ENCODE results near the gene CCDC187. TPM values are rescaled to one million over a fixed set of nuclear protein-coding genes. Genes with fewer than 3 reads are reported as not detected.
A peak's percentile ranks its signal among the peaks of the same experiment; 100 is the strongest.

Gene CCDC187
- total RNA-seq, 1 experiment from 2014 or later, result 2.7 TPM

DNA sequence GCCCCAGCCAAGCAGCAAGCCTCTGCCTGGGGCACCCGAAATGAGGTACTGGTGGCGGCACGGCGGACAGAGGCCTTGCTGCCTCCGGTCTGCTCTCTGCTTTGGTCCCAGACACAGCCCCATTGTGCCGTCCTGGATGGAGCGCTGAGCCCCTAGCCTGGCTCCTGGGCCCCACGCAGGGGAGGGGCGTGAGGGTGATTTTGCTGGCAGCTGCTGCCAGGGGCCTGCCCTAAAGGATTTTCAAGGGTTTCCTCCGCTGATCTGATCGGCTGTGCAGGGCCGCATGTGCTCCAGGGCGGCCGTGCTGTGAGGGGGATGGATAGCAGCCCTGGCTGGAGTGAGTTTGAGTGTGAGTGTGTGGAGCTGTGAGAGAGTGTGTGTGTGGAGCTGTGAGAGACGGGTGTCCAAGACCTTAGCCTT, 24.7 kb upstream of the CCDC187 start:
- no peaks in the 10 kb centered on the region for H3K9me2 ChIP-seq (ENCODE audit: insufficient read depth)
- peak overlapping the region; percentile 46; the same call in 1 of the 2 replicates for H3K4me3 ChIP-seq
- no peaks in the 10 kb centered on the region for H3K79me2 ChIP-seq (ENCODE audit: low read depth)
- TF ChIP-seq EZH2 (IDR thresholded peaks at IDR 0.05; ENCODE audit: low read depth) (no peak), CTCF (conservative IDR thresholded peaks at IDR 0.05) (no peak)
- peaks cover 8% of the 10 kb centered on the region; the same call in 1 of the 2 replicates for H3F3A ChIP-seq (ENCODE audit: insufficient read depth, low read depth)
- H3K36me3 ChIP-seq (ENCODE audit: low read depth), result no peaks in the 10 kb centered on the region
- no peaks in the 10 kb centered on the region for H3K27me3 ChIP-seq (ENCODE audit: insufficient read depth, low read depth)
- no peak for DNase-seq
- no peaks in the 10 kb centered on the region for H3K9me3 ChIP-seq (ENCODE audit: insufficient read depth, low read depth)
- H2AFZ ChIP-seq, result no peak overlapping the region
- H4K20me1 ChIP-seq (ENCODE audit: insufficient read depth), result peaks cover 5% of the 10 kb centered on the region; the same call in 1 of the 2 replicates
- POLR2A ChIA-PET (ENCODE audit: unreplicated experiment), result interaction anchor here (0.5 kb wide), 1 partner anchor 31 kb away, joined by 3 read pairs; no protein-coding TSS in a partner anchor
- H3K4me1 ChIP-seq (replicated peaks; ENCODE audit: insufficient read depth), result peaks cover 11% of the 10 kb centered on the region; the same call in 1 of the 2 replicates
- CTCF ChIA-PET, result no interaction called here
- intact Hi-C loops (cut with micrococcal nuclease; ENCODE audit: unreplicated experiment), result no loop called here
- no TSS peak for BruUV-seq (replicated peaks)
- H3K4me2 ChIP-seq, result peak overlapping the region; percentile 71
- no peak overlapping the region for H3K27ac ChIP-seq

GRCh38 chr9:136328011-136328621, 24.2 kb upstream of the CCDC187 start:
- Histone ChIP-seq H3K36me3 (ENCODE audit: low read depth) (no peaks in the 10 kb centered on the region), H3F3A (ENCODE audit: insufficient read depth, low read depth) (peaks cover 8% of the 10 kb centered on the region; the same call in 1 of the 2 replicates), H3K4me3 (peak overlapping the region; percentile 46; the same call in 1 of the 2 replicates), H3K4me1 (replicated peaks; ENCODE audit: insufficient read depth) (peaks cover 11% of the 10 kb centered on the region; the same call in 1 of the 2 replicates), H3K27ac (no peak overlapping the region), H3K9me3 (ENCODE audit: insufficient read depth, low read depth) (no peaks in the 10 kb centered on the region), H4K20me1 (ENCODE audit: insufficient read depth) (peaks cover 5% of the 10 kb centered on the region; the same call in 1 of the 2 replicates), H3K9me2 (ENCODE audit: insufficient read depth) (no peaks in the 10 kb centered on the region), H3K27me3 (ENCODE audit: insufficient read depth, low read depth) (no peaks in the 10 kb centered on the region), H3K79me2 (ENCODE audit: low read depth) (no peaks in the 10 kb centered on the region), H3K4me2 (peak overlapping the region; percentile 71), H2AFZ (no peak overlapping the region)
- POLR2A ChIA-PET (ENCODE audit: unreplicated experiment), result interaction anchor here (0.5 to 0.6 kb wide), 2 partner anchors 31 to 156 kb away, joined by 3 to 8 read pairs; no protein-coding TSS in a partner anchor
- intact Hi-C loops (cut with micrococcal nuclease; ENCODE audit: unreplicated experiment), result no loop called here
- no peak for TF ChIP-seq CTCF (conservative IDR thresholded peaks at IDR 0.05)
- no peak for TF ChIP-seq EZH2 (IDR thresholded peaks at IDR 0.05; ENCODE audit: low read depth)
- peak; percentile 82 to 94 for DNase-seq
- CTCF ChIA-PET, result no interaction called here
- BruUV-seq (replicated peaks), result TSS peak; percentile 64

DNA sequence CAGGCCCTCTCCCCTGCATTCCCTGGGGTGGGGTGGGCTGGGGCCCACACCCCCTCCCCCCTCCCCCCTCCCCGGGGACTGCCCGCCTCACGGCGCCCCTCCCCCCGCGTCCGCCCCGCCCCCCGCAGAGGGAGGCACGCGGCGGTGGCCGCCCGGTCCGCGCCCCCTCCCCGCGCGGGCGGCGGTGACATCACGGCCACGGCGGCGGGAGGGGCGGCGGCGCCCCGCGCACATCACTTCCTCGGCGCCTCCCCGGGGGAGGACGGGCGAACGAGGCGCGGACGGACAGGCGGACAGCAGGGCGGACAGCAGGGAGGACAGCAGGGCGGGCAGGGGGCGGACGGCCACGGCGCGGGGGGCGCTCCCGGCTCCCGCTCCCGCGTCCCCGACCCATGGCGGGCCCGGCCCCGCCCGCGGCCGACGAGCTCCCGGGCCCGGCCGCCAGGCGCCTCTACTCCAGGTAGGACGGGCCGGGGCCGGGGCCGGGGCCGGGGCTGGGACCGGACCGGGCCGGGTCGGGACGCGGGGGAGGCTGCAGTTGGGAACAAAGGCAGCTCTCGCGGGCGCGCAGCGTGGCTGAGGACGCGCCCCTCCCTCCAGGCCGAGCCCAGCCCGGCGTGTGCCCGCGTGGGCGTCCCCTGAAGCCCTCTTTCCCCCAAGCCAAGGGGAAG, 23.5 kb upstream of the CCDC187 start, which contains the start of gene GPSM1:
Gene GPSM1, plus strand, starts transcription at position 236 of the 671 bp plus-strand sequence. Its CDS starts 157 bp downstream, at position 393.
- Histone ChIP-seq H3K9me3 (ENCODE audit: insufficient read depth, low read depth) (no peaks in the 10 kb centered on the region), H3K36me3 (ENCODE audit: low read depth) (no peaks in the 10 kb centered on the region), H4K20me1 (ENCODE audit: insufficient read depth) (peaks cover 5% of the 10 kb centered on the region; the same call in 1 of the 2 replicates), H2AFZ (no peak within 1 kb of the TSS), H3K9me2 (ENCODE audit: insufficient read depth) (no peaks in the 10 kb centered on the region), H3K27me3 (ENCODE audit: insufficient read depth, low read depth) (no peaks in the 10 kb centered on the region), H3K27ac (no peak within 1 kb of the TSS), H3K79me2 (ENCODE audit: low read depth) (no peaks in the 10 kb centered on the region), H3K4me1 (replicated peaks; ENCODE audit: insufficient read depth) (peaks cover 11% of the 10 kb centered on the region; the same call in 1 of the 2 replicates), H3F3A (ENCODE audit: insufficient read depth, low read depth) (peaks cover 8% of the 10 kb centered on the region; the same call in 1 of the 2 replicates), H3K4me2 (peak within 1 kb of the TSS; percentile 71), H3K4me3 (peak within 1 kb of the TSS; percentile 46; the same call in 1 of the 2 replicates)
- BruUV-seq (replicated peaks), result no TSS peak
- POLR2A ChIA-PET (ENCODE audit: unreplicated experiment), result interaction anchor here (0.6 kb wide), 1 partner anchor 156 kb away, joined by 8 read pairs; no protein-coding TSS in a partner anchor
- CTCF ChIA-PET, result interaction anchor here (0.6 kb wide), 1 partner anchor 181 kb away, joined by 7 read pairs; no protein-coding TSS in a partner anchor
- TF ChIP-seq EZH2 (IDR thresholded peaks at IDR 0.05; ENCODE audit: low read depth) (no peak), CTCF (conservative IDR thresholded peaks at IDR 0.05) (no peak)
- peak in 1 of 2 experiments; percentile 33 for DNase-seq
- intact Hi-C loops (cut with micrococcal nuclease; ENCODE audit: unreplicated experiment), result no loop called here
